Measurements from ENCODE around the gene PRKAG2.

Gene PRKAG2

DNA sequence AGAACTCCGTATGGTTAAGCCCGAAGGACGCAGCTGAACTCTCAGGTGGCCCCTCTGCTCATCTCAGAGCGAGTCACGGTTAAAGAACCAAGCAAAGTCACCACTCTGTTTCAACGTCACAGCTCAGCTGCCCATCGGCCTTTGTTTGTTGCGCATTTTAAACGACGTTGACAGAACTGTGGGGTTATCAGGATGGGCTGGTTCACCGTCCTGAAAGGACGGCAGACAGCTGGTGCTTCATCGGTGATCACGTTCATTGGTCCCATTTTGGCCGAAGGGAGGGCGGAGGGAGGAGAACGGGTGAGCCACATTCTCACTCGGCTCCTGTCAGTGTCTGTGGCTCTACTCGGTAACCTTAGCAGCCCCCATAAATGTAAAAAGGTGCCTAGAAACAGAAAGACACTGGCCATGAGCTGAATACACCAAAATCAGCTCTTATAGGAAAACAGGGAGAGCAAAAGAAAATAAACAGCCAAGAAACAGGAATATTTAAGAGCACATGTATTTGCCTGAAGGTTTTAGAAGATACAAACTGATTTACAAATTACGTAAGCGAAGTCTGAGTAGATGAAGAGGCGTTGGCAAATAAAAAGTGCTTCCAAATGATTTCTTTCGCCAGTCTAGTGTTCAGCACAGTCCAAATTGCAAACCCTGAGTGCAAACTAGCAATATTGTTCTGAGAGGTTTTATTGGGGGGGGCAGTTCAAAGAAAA is 8.4 kb downstream of the PRKAG2 start:
- no peak for TF ChIP-seq EP300 (IDR thresholded peaks at IDR 0.05; ENCODE audit: borderline replicate concordance)
- TF ChIP-seq, protein P1, sequence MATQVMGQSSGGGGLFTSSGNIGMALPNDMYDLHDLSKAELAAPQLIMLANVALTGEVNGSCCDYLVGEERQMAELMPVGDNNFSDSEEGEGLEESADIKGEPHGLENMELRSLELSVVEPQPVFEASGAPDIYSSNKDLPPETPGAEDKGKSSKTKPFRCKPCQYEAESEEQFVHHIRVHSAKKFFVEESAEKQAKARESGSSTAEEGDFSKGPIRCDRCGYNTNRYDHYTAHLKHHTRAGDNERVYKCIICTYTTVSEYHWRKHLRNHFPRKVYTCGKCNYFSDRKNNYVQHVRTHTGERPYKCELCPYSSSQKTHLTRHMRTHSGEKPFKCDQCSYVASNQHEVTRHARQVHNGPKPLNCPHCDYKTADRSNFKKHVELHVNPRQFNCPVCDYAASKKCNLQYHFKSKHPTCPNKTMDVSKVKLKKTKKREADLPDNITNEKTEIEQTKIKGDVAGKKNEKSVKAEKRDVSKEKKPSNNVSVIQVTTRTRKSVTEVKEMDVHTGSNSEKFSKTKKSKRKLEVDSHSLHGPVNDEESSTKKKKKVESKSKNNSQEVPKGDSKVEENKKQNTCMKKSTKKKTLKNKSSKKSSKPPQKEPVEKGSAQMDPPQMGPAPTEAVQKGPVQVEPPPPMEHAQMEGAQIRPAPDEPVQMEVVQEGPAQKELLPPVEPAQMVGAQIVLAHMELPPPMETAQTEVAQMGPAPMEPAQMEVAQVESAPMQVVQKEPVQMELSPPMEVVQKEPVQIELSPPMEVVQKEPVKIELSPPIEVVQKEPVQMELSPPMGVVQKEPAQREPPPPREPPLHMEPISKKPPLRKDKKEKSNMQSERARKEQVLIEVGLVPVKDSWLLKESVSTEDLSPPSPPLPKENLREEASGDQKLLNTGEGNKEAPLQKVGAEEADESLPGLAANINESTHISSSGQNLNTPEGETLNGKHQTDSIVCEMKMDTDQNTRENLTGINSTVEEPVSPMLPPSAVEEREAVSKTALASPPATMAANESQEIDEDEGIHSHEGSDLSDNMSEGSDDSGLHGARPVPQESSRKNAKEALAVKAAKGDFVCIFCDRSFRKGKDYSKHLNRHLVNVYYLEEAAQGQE (IDR thresholded peaks at IDR 0.05; ENCODE audit: low read depth) = no peak
- no peak for TF ChIP-seq RAD21 (IDR thresholded peaks at IDR 0.05; ENCODE audit: low read depth)
- no peak for TF ChIP-seq TEAD4 (IDR thresholded peaks at IDR 0.05)
- no peak for TF ChIP-seq NFIC (IDR thresholded peaks at IDR 0.05)
- TF ChIP-seq CEBPB (IDR thresholded peaks at IDR 0.05) = no peak
- TF ChIP-seq ZBTB7A (IDR thresholded peaks at IDR 0.05; ENCODE audit: low read depth) = no peak
- no peak for TF ChIP-seq EGR1 (IDR thresholded peaks at IDR 0.05)

DNA sequence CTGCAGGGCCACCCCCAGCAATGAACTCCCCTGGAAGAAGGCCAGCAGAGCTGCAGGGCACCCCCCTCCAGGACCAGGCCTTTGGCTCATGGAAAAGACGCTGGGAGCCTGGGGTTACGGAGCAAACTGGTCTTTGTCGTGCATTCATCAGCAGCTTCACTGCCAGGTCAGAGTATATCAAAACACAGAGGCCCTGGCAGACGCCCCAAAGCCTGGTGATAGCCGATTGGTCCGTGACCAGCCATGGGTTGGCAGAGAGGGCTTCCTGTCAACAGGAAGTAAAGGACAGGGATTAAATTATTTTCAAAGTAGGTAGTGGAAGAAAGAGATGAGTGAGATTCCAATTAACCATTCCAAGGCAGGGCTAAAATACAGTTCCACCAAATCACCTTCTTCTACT is 9.0 kb downstream of the PRKAG2 start:
- no peak for TF ChIP-seq USF1 (IDR thresholded peaks at IDR 0.05)
- no peak for TF ChIP-seq FOXM1 (IDR thresholded peaks at IDR 0.05; ENCODE audit: borderline replicate concordance, low read depth)
- TF ChIP-seq TCF12 (IDR thresholded peaks at IDR 0.05; ENCODE audit: low read depth) = no peak
- no peak for TF ChIP-seq EGR1 (IDR thresholded peaks at IDR 0.05)
- no peak for TF ChIP-seq YY1 (IDR thresholded peaks at IDR 0.05; ENCODE audit: low read depth)
- TF ChIP-seq TEAD4 (IDR thresholded peaks at IDR 0.05) = no peak
- no peak for TF ChIP-seq NFIC (IDR thresholded peaks at IDR 0.05)
- no peak for TF ChIP-seq ZBTB7A (IDR thresholded peaks at IDR 0.05; ENCODE audit: low read depth)
- TF ChIP-seq CEBPB (IDR thresholded peaks at IDR 0.05) = no peak
- TF ChIP-seq, protein P1 (IDR thresholded peaks at IDR 0.05; ENCODE audit: low read depth) = no peak
- TF ChIP-seq TAF1 (IDR thresholded peaks at IDR 0.05; ENCODE audit: low read depth) = no peak
- TF ChIP-seq CREB1 (IDR thresholded peaks at IDR 0.05; ENCODE audit: low read depth) = no peak

DNA sequence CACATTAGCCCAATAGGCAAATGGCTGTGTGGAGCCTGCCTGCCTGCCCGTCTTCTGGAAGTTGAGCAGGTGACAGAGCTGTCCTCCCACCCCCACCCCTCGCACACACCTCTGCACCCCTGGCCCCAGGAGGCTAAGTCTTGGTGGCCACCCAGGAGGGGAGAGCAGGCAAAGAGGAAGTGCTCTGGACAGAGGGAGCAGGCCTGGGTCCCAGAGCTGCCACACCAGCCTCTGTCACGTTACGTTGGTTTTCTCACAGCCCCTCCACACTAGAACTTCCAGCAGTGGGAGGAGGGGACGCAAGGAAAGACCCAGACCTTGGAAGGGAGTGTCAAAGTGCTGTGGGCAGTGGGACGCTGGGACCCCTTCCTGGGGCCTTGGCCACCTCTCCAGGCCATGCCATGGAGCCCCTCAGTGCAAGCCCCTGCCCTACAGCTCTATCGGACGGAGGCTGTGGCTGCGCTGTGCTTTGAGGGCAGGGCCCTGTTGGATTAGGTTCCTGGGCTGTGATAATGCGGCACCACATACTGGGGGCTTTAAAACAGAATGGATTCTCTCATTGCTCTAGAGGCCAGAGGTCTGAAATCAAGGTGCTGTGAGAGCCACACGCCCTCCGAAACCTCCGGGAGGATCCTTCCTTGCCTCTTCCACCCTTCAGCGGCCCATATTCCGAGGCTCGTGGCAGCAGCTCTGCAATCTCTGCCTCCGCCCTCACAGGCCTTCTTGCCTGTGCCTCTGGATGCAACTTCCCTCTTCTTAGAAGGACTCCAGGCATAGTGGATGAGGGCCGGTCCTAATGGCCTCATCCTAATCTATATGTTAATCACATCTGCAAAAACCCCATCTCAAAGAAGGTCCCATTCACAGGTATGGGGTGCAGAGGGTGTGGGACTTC is 9.9 kb downstream of the PRKAG2 start:
- TF ChIP-seq TCF12 (IDR thresholded peaks at IDR 0.05; ENCODE audit: low read depth) (no peak), USF1 (IDR thresholded peaks at IDR 0.05) (no peak), TAF1 (IDR thresholded peaks at IDR 0.05; ENCODE audit: low read depth) (no peak), YY1 (IDR thresholded peaks at IDR 0.05; ENCODE audit: low read depth) (no peak), RAD21 (IDR thresholded peaks at IDR 0.05; ENCODE audit: low read depth) (no peak), CREB1 (IDR thresholded peaks at IDR 0.05; ENCODE audit: low read depth) (no peak), EP300 (IDR thresholded peaks at IDR 0.05; ENCODE audit: borderline replicate concordance) (no peak), NFIC (IDR thresholded peaks at IDR 0.05) (no peak), CEBPB (IDR thresholded peaks at IDR 0.05) (no peak)
- TF ChIP-seq, protein P1 (IDR thresholded peaks at IDR 0.05; ENCODE audit: low read depth) = no peak

GRCh38 chr7:151866028-151866427 is 10.9 kb downstream of the PRKAG2 start:
- TF ChIP-seq TCF12 (IDR thresholded peaks at IDR 0.05; ENCODE audit: low read depth) (no peak), YY1 (IDR thresholded peaks at IDR 0.05; ENCODE audit: low read depth) (no peak)
